Medulla oblongata (tissue), 1 donor: Measurements from ENCODE around the gene MAN1A1.
"Not testable (repeated sequence)": the region's sequence is repeated elsewhere in the genome, so short reads cannot be mapped to it uniquely, and the experiment has no call there.

Experiments
- DNase-seq: peaks from one replicate; pipeline ENCODE4 v3.0.0-alpha.2; 2015; ENCODE audit errors: extremely low spot score

Gene MAN1A1

GRCh38 chr6:119349361-119350201 is at the start of gene MAN1A1:
TSS of gene MAN1A1 (minus strand) at chr6:119349761. CDS start at chr6:119349065, 696 bp downstream.
- peak; percentile 90 for DNase-seq

GRCh38 chr6:119395192-119395591 is 45.6 kb upstream of the MAN1A1 start:
- DNase-seq = no peak

GRCh38 chr6:119390247-119390793 is 40.8 kb upstream of the MAN1A1 start:
- DNase-seq = no peak

- DNase-seq = no peak
Measured at GRCh38 chr6:119385994-119386393, 36.4 kb upstream of the MAN1A1 start.

GRCh38 chr6:119384444-119384843 is 34.9 kb upstream of the MAN1A1 start:
- DNase-seq = no peak

- no peak for DNase-seq
Measured at GRCh38 chr6:119379809-119380208, 30.2 kb upstream of the MAN1A1 start.

- not testable (repeated sequence) for DNase-seq
Measured at GRCh38 chr6:119377043-119377442, 27.5 kb upstream of the MAN1A1 start.

- no peak for DNase-seq
Measured at GRCh38 chr6:119370080-119370479, 20.5 kb upstream of the MAN1A1 start.

- DNase-seq = no peak
Measured at GRCh38 chr6:119368921-119369320, 19.4 kb upstream of the MAN1A1 start.

- no peak for DNase-seq
Measured at GRCh38 chr6:119361209-119361608, 11.6 kb upstream of the MAN1A1 start.

- DNase-seq = no peak
Measured at GRCh38 chr6:119360262-119360915, 10.8 kb upstream of the MAN1A1 start.

GRCh38 chr6:119355890-119356289 is 6.3 kb upstream of the MAN1A1 start:
- DNase-seq = no peak

- DNase-seq = peak; percentile 57
Measured at GRCh38 chr6:119355157-119355556, 5.6 kb upstream of the MAN1A1 start.

GRCh38 chr6:119353696-119354095 is 4.1 kb upstream of the MAN1A1 start:
- DNase-seq = no peak

GRCh38 chr6:119352001-119352400 is 2.4 kb upstream of the MAN1A1 start:
- no peak for DNase-seq

- peak; percentile 45 for DNase-seq
Measured at GRCh38 chr6:119350952-119351372, 1.4 kb upstream of the MAN1A1 start.

- DNase-seq = peak; percentile 65
Measured at GRCh38 chr6:119350202-119350951, 816 bp upstream of the MAN1A1 start.

- no peak for DNase-seq
Measured at GRCh38 chr6:119348748-119349360, 707 bp downstream of the MAN1A1 start.

- DNase-seq = no peak
Measured at GRCh38 chr6:119348096-119348747, 1.3 kb downstream of the MAN1A1 start.

GRCh38 chr6:119347466-119348095 is 2.0 kb downstream of the MAN1A1 start:
- DNase-seq = peak; percentile 76

- DNase-seq = peak; percentile 37
Measured at GRCh38 chr6:119346936-119347335, 2.6 kb downstream of the MAN1A1 start.
